Neuronal stem cell (in vitro differentiated cells): ENCODE data around the gene KCNQ1.
A peak's percentile ranks its signal among the peaks of the same experiment; 100 is the strongest.

Experiments
- DNase-seq: peaks from one replicate; pipeline ENCODE4 v3.0.0-alpha.2; 2013; ENCODE audit warnings: low spot score
- H2AFZ ChIP-seq: one replicate; pipeline ENCODE4 v1.6.1; 2013; ENCODE audit warnings: mild to moderate bottlenecking, low read length, inconsistent platforms
- H2AK5ac ChIP-seq: 2 replicates; pipeline ENCODE4 v1.6.1; 2013; ENCODE audit warnings: low read depth, mild to moderate bottlenecking, inconsistent platforms, low read length, moderate library complexity, mixed read lengths
- H2BK120ac ChIP-seq: 2 replicates; pipeline ENCODE4 v1.6.1; 2013; ENCODE audit warnings: low read depth, mild to moderate bottlenecking, inconsistent platforms, low read length, moderate library complexity, mixed read lengths
- H2BK12ac ChIP-seq: one replicate; pipeline ENCODE4 v1.6.1; 2013; ENCODE audit warnings: low read length, inconsistent platforms
- H2BK15ac ChIP-seq: 2 replicates; pipeline ENCODE4 v1.6.1; 2013; ENCODE audit warnings: mild to moderate bottlenecking, low read length, inconsistent platforms, mixed read lengths
- H2BK5ac ChIP-seq: one replicate; pipeline ENCODE4 v1.6.1; 2013; ENCODE audit warnings: inconsistent platforms, mild to moderate bottlenecking, low read length, moderate library complexity
- H3K14ac ChIP-seq: one replicate; pipeline ENCODE4 v1.6.1; 2013; ENCODE audit warnings: low read length, inconsistent platforms
- H3K18ac ChIP-seq: 2 replicates; pipeline ENCODE4 v1.6.1; 2013; ENCODE audit warnings: low read length, inconsistent platforms
- H3K23ac ChIP-seq: 2 replicates; pipeline ENCODE4 v1.6.1; 2013; ENCODE audit warnings: low read depth, mild to moderate bottlenecking, mixed read lengths, low read length, inconsistent platforms; ENCODE audit not compliant: poor library complexity
- H3K27ac ChIP-seq: replicated peaks from 3 replicates; pipeline ENCODE4 v1.5.1; 2013; ENCODE audit warnings: low read length, inconsistent platforms
- H3K27me3 ChIP-seq, 3 experiments: 2 replicates each; pipeline ENCODE4 v1.6.1; 2013; ENCODE audit warnings: low read length in 3 of 3, mild to moderate bottlenecking in 2 of 3, inconsistent platforms in 1 of 3, low read depth in 1 of 3, mixed read lengths in 1 of 3, moderate library complexity in 1 of 3; ENCODE audit not compliant: control insufficient read depth in 3 of 3, insufficient read depth in 3 of 3
- H3K36me3 ChIP-seq, 2 donors: replicated peaks in 1 of 2; 2 replicates each; pipeline ENCODE4 v1.6.1; 2013; ENCODE audit warnings: low read length in 2 of 2; ENCODE audit not compliant: control insufficient read depth in 2 of 2, insufficient read depth in 2 of 2
- H3K4ac ChIP-seq: 2 replicates; pipeline ENCODE4 v1.6.1; 2013; ENCODE audit warnings: inconsistent platforms, mild to moderate bottlenecking, low read length, moderate library complexity
- H3K4me1 ChIP-seq, 2 donors: 1 replicate in 1 of 2; 2 replicates in 1 of 2; pipeline ENCODE4 v1.6.1; 2013; ENCODE audit warnings: low read length in 2 of 2, low read depth in 1 of 2; ENCODE audit not compliant: control insufficient read depth in 2 of 2, insufficient read depth in 1 of 2
- H3K4me2 ChIP-seq: one replicate; pipeline ENCODE4 v1.6.1; 2013; ENCODE audit warnings: mild to moderate bottlenecking, low read length, inconsistent platforms; ENCODE audit not compliant: insufficient read depth, poor library complexity, severe bottlenecking
- H3K4me3 ChIP-seq, 2 donors: 2 replicates each; pipeline ENCODE4 v1.5.1; 2013; ENCODE audit warnings: low read length in 2 of 2, mild to moderate bottlenecking in 2 of 2, inconsistent platforms in 1 of 2, moderate library complexity in 1 of 2
- H3K79me1 ChIP-seq: one replicate; pipeline ENCODE4 v1.6.1; 2013; ENCODE audit warnings: low read depth, mild to moderate bottlenecking, inconsistent platforms, low read length, moderate library complexity
- H3K9ac ChIP-seq: one replicate; pipeline ENCODE4 v1.6.1; 2013; ENCODE audit warnings: mild to moderate bottlenecking, low read depth, low read length, inconsistent platforms; ENCODE audit not compliant: poor library complexity
- H3K9me3 ChIP-seq, 2 donors: replicated peaks in 1 of 2; 2 replicates each; pipeline versions ENCODE3 to v1.6.1; 2013; ENCODE audit warnings: low read length in 2 of 2, mild to moderate bottlenecking in 2 of 2, inconsistent platforms in 1 of 2, low read depth in 1 of 2, mixed read lengths in 1 of 2, moderate library complexity in 1 of 2; ENCODE audit not compliant: control insufficient read depth in 2 of 2, insufficient read depth in 1 of 2
- H4K8ac ChIP-seq: one replicate; pipeline ENCODE4 v1.6.1; 2013; ENCODE audit warnings: low read depth, mild to moderate bottlenecking, inconsistent platforms, low read length, moderate library complexity
- H4K91ac ChIP-seq: one replicate; pipeline ENCODE4 v1.6.1; 2013; ENCODE audit warnings: low read length, low read depth, mild to moderate bottlenecking, inconsistent platforms; ENCODE audit not compliant: poor library complexity
- WGBS, 2 donors: extraction: QIAGEN DNeasy Blood & Tissue Kit; methylation state at CpG; one replicate each; pipeline ENCODE4 v1.1.7; 2013; ENCODE audit warnings: missing lambda C conversion rate in 2 of 2, mixed read lengths in 1 of 2; ENCODE audit not compliant: insufficient read length in 2 of 2, insufficient replicate concordance in 1 of 2; ENCODE audit errors: extremely low coverage in 2 of 2; 5-methylcytosine and 5-hydroxymethylcytosine counted together

The KCNQ1 gene

DNA sequence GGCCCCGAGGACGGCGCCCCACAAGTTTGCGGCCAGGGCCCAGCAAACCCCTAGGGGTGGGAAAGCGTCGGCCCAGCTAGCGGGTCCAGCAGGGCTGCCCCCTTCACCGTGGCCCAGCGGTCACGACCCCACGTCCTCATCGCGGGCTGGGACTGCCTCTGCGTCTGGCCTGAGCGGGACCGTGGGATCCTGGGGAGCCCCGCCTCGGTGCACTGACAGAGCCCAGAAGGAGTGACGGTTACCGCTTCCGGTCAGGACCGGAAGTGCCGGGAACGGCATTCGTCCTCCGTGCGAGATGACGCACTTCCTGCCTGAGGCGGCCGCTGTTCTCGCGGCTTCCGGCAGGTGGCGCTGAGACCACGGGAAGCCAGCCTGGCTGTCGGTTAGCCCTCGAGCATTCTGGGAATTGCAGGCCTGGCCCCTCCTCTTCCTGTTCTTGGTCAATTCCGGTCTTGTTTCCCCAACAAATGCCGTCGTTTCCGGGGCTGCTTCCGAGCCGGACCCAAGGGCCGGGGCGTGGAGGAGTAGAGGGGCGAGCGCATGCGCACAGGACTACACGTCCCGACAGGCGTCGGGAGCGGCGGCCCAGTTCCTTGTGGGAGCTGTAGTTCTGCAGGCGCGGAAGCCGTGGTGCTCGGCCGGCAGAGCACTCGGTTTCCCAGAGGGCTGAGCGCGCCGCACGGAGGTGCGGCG, 44.6 kb upstream of the KCNQ1 start, which contains the start of gene TSSC4:
Gene TSSC4, plus strand, starts transcription at position 682 of the 693 bp plus-strand sequence. CDS start 1,884 bp downstream, outside the sequence.
- peak within 1 kb of the TSS; percentile 89 for H4K91ac ChIP-seq
- H3K79me1 ChIP-seq = peaks cover 14% of the 10 kb centered on the region
- H3K18ac ChIP-seq = peak within 1 kb of the TSS; percentile 97
- WGBS, 2 donors = no CpG with 5 or more reads among the region's 66 CpGs
- H3K27me3 ChIP-seq = no peaks in the 10 kb centered on the region
- H3K14ac ChIP-seq = peak within 1 kb of the TSS; percentile 94
- peaks cover 12% of the 10 kb centered on the region in 2 donors for H3K4me1 ChIP-seq
- peak within 1 kb of the TSS; percentile 99 for H3K4me2 ChIP-seq
- H3K23ac ChIP-seq = peak within 1 kb of the TSS; percentile 99
- peak within 1 kb of the TSS; percentile 90 for H2AFZ ChIP-seq
- peak within 1 kb of the TSS; percentile 62 for H2BK15ac ChIP-seq
- peak within 1 kb of the TSS; percentile 99 for H3K4ac ChIP-seq
- H3K9ac ChIP-seq = peak within 1 kb of the TSS; percentile 98
- H4K8ac ChIP-seq = peak within 1 kb of the TSS; percentile 72
- H3K27ac ChIP-seq = peak within 1 kb of the TSS; percentile 80
- DNase-seq = peak; percentile 100
- H2BK5ac ChIP-seq = peak within 1 kb of the TSS; percentile 99
- H3K9me3 ChIP-seq = no peaks in the 10 kb centered on the region
- H3K36me3 ChIP-seq = peaks cover 38 to 51% of the 10 kb centered on the region in 2 donors
- H2BK120ac ChIP-seq = peak within 1 kb of the TSS; percentile 67
- peak within 1 kb of the TSS; percentile 92 to 100 for H3K4me3 ChIP-seq
- H2AK5ac ChIP-seq = peak within 1 kb of the TSS; percentile 99
- H2BK12ac ChIP-seq = peak within 1 kb of the TSS; percentile 22

DNA sequence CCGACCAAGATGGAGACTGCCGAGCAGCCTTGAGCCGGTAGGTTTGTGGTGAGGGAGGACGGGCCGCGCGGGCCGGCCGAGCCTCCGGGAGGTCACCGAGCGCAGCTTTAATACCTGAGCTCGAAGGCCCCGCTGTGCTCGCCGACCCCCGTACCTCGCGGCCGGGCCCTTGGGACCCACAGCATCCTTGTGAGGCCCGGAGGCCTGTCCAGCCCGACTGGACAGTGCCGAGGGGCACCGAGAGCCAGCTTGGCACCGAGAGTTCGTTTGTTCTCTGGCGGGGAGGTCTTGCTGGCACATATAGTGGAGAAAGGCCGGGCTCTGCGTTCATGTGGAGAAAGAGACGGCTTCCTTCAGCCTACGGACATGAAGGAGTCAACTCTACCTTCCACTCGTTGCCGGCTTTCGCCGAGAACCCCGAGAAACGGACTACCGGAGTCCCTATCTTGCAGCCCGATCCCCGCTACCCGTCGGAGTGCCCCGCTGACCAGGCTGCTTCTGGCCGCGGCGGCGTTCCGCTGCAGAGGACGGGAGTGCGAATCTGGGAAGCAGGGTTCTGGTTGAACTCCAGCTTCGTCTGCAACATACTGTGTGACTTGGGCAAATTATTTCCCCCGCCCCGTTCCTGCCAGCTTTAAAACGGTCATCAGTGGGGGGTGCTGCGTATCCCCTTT, 43.9 kb upstream of the KCNQ1 start:
- H4K91ac ChIP-seq = peak overlapping the region; percentile 89
- no peak overlapping the region for H4K8ac ChIP-seq
- DNase-seq = no peak
- H3K4me3 ChIP-seq = peak overlapping the region; percentile 92 to 100
- H2AK5ac ChIP-seq = peak overlapping the region; percentile 98
- peaks cover 33 to 44% of the 10 kb centered on the region in 2 donors for H3K36me3 ChIP-seq
- peak overlapping the region; percentile 90 for H2AFZ ChIP-seq
- H3K4ac ChIP-seq = peak overlapping the region; percentile 99
- H3K27ac ChIP-seq = peak overlapping the region; percentile 59
- no CpG with 5 or more reads among the region's 55 CpGs for WGBS, 2 donors
- H2BK120ac ChIP-seq = no peak overlapping the region
- H2BK12ac ChIP-seq = no peak overlapping the region
- H3K9me3 ChIP-seq = no peaks in the 10 kb centered on the region
- H3K9ac ChIP-seq = peak overlapping the region; percentile 96
- H2BK15ac ChIP-seq = peak overlapping the region; percentile 62
- peak overlapping the region; percentile 71 for H3K14ac ChIP-seq
- no peaks in the 10 kb centered on the region for H3K27me3 ChIP-seq
- H3K4me2 ChIP-seq = peak overlapping the region; percentile 95
- H3K79me1 ChIP-seq = peaks cover 14% of the 10 kb centered on the region
- H3K23ac ChIP-seq = peak overlapping the region; percentile 99
- peaks cover 12% of the 10 kb centered on the region in 2 donors for H3K4me1 ChIP-seq
- peak overlapping the region; percentile 87 for H3K18ac ChIP-seq
- H2BK5ac ChIP-seq = peak overlapping the region; percentile 62

DNA sequence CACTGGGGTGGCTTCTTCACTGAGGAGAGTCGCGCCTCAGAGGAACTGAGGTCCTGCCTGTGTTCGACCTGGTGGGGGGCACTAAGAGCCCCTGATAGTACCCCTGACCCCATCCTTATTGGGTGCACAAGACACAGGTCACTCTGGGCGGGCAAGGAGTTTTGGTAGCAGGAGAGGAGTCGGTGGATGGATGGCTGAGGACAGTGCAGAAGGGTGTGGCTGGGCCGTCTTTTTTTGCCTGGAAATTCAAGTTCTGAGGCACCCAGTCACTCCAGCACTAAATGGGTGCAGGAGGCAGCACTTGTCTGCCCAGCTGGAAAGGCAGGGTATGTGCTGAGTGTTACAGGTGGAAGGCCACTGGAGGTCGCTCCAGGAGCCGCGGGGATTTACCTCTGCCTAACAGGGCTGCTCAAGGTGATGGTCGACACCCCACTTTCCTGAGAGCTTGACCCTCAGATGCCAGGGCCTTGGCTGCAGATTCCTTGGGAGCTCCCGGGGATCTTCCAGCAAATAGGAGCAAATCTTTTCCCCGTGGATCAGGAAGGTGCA, 43.3 kb upstream of the KCNQ1 start:
- Histone ChIP-seq H4K8ac (no peak overlapping the region), H2AK5ac (peak overlapping the region; percentile 98), H2BK12ac (no peak overlapping the region), H3K36me3 (peaks cover 28 to 38% of the 10 kb centered on the region in 2 donors), H2BK5ac (peak overlapping the region; percentile 62), H4K91ac (peak overlapping the region; percentile 89), H3K23ac (peak overlapping the region; percentile 99), H2BK120ac (no peak overlapping the region), H3K9me3 (no peaks in the 10 kb centered on the region), H3K27ac (no peak overlapping the region), H3K4me1 (peaks cover 12% of the 10 kb centered on the region in 2 donors), H3K79me1 (peaks cover 14% of the 10 kb centered on the region), H3K27me3 (no peaks in the 10 kb centered on the region), H3K4me2 (peak overlapping the region; percentile 95), H3K4ac (no peak overlapping the region), H3K14ac (no peak overlapping the region), H3K4me3 (peak overlapping the region; percentile 92 to 100), H3K18ac (no peak overlapping the region), H2BK15ac (peak overlapping the region; percentile 62), H3K9ac (peak overlapping the region; percentile 96), H2AFZ (no peak overlapping the region)
- WGBS, 2 donors = no CpG with 5 or more reads among the region's 12 CpGs
- no peak for DNase-seq

DNA sequence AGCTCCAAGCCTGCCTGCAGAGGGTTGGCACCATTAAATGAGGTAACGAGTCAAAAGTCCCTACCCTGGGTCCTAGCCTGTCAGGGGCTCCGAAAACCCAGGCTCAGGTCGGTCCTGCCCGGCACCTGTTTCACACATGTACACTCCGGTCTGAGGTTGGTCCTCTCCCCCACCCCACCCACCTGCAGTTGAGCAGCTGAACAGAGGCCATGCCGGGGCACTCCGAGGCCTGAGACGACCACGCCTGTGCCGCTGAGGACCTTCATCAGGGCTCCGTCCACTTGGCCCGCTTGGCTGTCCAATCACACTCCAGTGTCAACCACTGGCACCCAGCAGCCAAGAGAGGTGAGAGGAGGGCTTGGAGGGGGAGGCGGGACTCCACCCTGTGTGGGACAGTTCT, 42.7 kb upstream of the KCNQ1 start:
- Histone ChIP-seq H2BK15ac (no peak overlapping the region), H3K9me3 (no peaks in the 10 kb centered on the region), H3K18ac (no peak overlapping the region), H3K27ac (no peak overlapping the region), H3K9ac (peak overlapping the region; percentile 34), H2BK12ac (no peak overlapping the region), H3K79me1 (peaks cover 14% of the 10 kb centered on the region), H2BK120ac (no peak overlapping the region), H4K8ac (no peak overlapping the region), H4K91ac (no peak overlapping the region), H2AK5ac (no peak overlapping the region), H3K27me3 (no peaks in the 10 kb centered on the region), H3K4me3 (peak overlapping the region in 1 of 2 donors; percentile 100), H3K36me3 (peaks cover 23 to 32% of the 10 kb centered on the region in 2 donors), H2AFZ (no peak overlapping the region), H3K14ac (no peak overlapping the region), H3K23ac (peak overlapping the region; percentile 43), H3K4me1 (peaks cover 12% of the 10 kb centered on the region in 2 donors), H2BK5ac (no peak overlapping the region), H3K4ac (no peak overlapping the region), H3K4me2 (no peak overlapping the region)
- WGBS, 2 donors = no CpG with 5 or more reads among the region's 13 CpGs
- DNase-seq = no peak
